ENCODE results near the gene PCDH9.

- TF ChIP-seq, protein P1, sequence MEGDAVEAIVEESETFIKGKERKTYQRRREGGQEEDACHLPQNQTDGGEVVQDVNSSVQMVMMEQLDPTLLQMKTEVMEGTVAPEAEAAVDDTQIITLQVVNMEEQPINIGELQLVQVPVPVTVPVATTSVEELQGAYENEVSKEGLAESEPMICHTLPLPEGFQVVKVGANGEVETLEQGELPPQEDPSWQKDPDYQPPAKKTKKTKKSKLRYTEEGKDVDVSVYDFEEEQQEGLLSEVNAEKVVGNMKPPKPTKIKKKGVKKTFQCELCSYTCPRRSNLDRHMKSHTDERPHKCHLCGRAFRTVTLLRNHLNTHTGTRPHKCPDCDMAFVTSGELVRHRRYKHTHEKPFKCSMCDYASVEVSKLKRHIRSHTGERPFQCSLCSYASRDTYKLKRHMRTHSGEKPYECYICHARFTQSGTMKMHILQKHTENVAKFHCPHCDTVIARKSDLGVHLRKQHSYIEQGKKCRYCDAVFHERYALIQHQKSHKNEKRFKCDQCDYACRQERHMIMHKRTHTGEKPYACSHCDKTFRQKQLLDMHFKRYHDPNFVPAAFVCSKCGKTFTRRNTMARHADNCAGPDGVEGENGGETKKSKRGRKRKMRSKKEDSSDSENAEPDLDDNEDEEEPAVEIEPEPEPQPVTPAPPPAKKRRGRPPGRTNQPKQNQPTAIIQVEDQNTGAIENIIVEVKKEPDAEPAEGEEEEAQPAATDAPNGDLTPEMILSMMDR (IDR thresholded peaks at IDR 0.05), result no peak
- no peak for TF ChIP-seq POLR2A (IDR thresholded peaks at IDR 0.05)
- TF ChIP-seq EP300 (IDR thresholded peaks at IDR 0.05), result no peak
Measured at GRCh38 chr13:67183151-67183550, 47.0 kb downstream of the PCDH9 start.

Data from suprapubic skin (tissue), 3 donors.